ENCODE data around the gene WWTR1. TPM values are rescaled to one million over a fixed set of nuclear protein-coding genes. Genes with fewer than 3 reads are reported as not detected.

WWTR1 gene
- total and polyA plus RNA-seq, 2 experiments from 2014 or later = 25.1 to 26.2 TPM

DNA sequence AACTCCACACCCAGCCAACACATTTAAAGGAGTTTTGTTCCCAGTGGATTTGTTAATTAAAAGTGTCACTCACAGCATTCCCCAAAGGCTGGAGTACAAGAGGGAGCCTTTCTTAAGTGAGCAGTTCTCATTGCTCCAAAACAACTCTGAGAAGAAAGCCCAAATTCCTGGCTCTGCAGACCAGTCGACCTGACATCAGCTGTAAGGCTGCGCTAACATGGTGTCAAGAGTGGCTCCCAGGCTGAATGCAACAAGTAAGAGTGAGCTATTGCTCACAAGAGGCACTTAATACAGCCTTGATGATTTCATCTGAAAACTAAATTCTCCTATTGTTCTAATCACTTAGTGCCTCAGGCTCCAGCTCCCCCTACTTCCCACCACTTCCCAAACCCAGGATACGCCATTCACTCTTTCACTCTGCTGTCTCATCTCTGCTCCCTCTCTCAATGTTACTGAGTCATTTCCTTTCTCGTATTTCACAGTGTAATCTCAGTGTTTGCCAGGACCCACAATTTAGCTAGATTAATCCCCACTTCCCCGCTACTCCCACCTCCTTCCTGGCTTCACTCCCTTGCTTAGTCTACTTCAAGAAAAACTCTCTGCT, 81.8 kb downstream of the WWTR1 start:
- peaks cover 58% of the 10 kb centered on the region for H3K4me1 Mint-ChIP-seq
- peak overlapping the region; percentile 76 for H3K27ac Mint-ChIP-seq
- Histone ChIP-seq H4K20me1 (replicated peaks; ENCODE audit: insufficient read depth) (no peaks in the 10 kb centered on the region), H3F3A (replicated peaks; ENCODE audit: low read depth) (peaks cover 4% of the 10 kb centered on the region; the same call in 1 of the 2 replicates), H3K4me1 (ENCODE audit: insufficient read depth) (peaks cover 45% of the 10 kb centered on the region), H2AFZ (no peak overlapping the region), H3K27me3 (ENCODE audit: insufficient read depth) (no peaks in the 10 kb centered on the region), H3K4me3 (no peak overlapping the region), H3K4me2 (peak overlapping the region; percentile 47), H3K79me2 (replicated peaks; ENCODE audit: insufficient read depth) (peaks cover 30% of the 10 kb centered on the region), H3K36me3 (ENCODE audit: insufficient read depth) (no peaks in the 10 kb centered on the region), H3K27ac (ENCODE audit: low read depth) (peak overlapping the region; percentile 2), H3K9me2 (ENCODE audit: insufficient read depth) (no peaks in the 10 kb centered on the region)
- H3K27me3 Mint-ChIP-seq (ENCODE audit: insufficient read depth, low read depth, poor library complexity) = peaks cover 2% of the 10 kb centered on the region
- H3K9me3 Mint-ChIP-seq = no peaks in the 10 kb centered on the region
- ATAC-seq = peak; percentile 44
- no peak for TF ChIP-seq ZNF114 (CRISPR knock-in tag; IDR thresholded peaks at IDR 0.05)
- TF ChIP-seq JUNB (IDR thresholded peaks at IDR 0.05; ENCODE audit: unreplicated experiment) = no peak
- TF ChIP-seq ZNF331 (CRISPR knock-in tag; IDR thresholded peaks at IDR 0.05; ENCODE audit: low read depth) = no peak
- TF ChIP-seq CREB1 (CRISPR knock-in tag; IDR thresholded peaks at IDR 0.05; ENCODE audit: low read depth) = no peak
- peak; percentile 62 for DNase-seq (ENCODE audit: low spot score)
- peak overlapping the region; percentile 11; the same call in 1 of the 3 replicates for H3K4me3 Mint-ChIP-seq
- H3K36me3 Mint-ChIP-seq (ENCODE audit: low read depth) = peaks cover 11% of the 10 kb centered on the region

DNA sequence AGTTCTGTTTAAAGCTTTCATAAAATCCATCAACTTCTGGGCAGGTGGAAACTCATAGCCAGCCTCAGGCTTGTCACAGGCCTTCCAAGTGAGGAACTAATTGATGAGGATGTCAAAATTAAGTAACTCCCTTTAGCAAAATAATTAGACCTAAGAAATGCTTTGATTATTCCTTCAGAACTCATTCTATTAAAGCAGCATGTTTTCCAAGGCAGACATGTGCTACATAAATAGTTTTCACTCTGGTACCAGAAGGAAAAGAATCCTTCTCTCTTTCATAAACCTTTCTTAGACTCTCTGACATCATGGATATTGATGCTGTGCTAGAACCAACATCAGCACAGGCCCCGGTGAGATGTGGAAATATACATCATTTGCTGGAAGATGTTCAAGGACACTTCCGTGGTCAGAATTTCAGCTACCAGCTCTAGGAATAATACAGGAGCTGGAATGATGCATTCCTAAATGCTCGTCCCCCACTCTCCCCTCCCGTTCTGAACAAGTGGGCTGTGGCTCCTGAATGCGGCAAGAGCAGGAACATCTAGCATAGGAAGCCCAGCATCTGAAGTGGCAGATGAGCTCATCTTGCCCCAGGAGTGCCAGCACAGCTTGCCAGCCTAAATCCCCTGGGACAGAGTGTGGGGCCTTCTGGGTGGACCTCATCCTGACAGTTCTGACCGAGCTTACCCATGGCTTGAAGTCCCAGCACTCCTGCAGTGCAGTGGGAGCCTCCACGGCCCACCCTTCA, 82.4 kb downstream of the WWTR1 start:
- no peaks in the 10 kb centered on the region for H3K9me2 ChIP-seq (ENCODE audit: insufficient read depth)
- Mint-ChIP-seq H3K27me3 (ENCODE audit: insufficient read depth, low read depth, poor library complexity) (peaks cover 2% of the 10 kb centered on the region), H3K4me1 (peaks cover 58% of the 10 kb centered on the region), H3K4me3 (no peak overlapping the region), H3K9me3 (no peaks in the 10 kb centered on the region), H3K36me3 (ENCODE audit: low read depth) (peaks cover 13% of the 10 kb centered on the region), H3K27ac (peak overlapping the region; percentile 76)
- H3K27ac ChIP-seq (ENCODE audit: low read depth) = peak overlapping the region; percentile 2
- H3K79me2 ChIP-seq (replicated peaks; ENCODE audit: insufficient read depth) = peaks cover 30% of the 10 kb centered on the region
- peak overlapping the region; percentile 47 for H3K4me2 ChIP-seq
- no peak overlapping the region for H2AFZ ChIP-seq
- no peaks in the 10 kb centered on the region for H4K20me1 ChIP-seq (replicated peaks; ENCODE audit: insufficient read depth)
- DNase-seq (ENCODE audit: low spot score) (no peak), ATAC-seq (peak; percentile 6; the same call in 1 of the 3 replicates)
- peaks cover 4% of the 10 kb centered on the region; the same call in 1 of the 2 replicates for H3F3A ChIP-seq (replicated peaks; ENCODE audit: low read depth)
- H3K4me1 ChIP-seq (ENCODE audit: insufficient read depth) = peaks cover 45% of the 10 kb centered on the region
- H3K36me3 ChIP-seq (ENCODE audit: insufficient read depth) = no peaks in the 10 kb centered on the region
- no peak overlapping the region for H3K4me3 ChIP-seq
- no peaks in the 10 kb centered on the region for H3K27me3 ChIP-seq (ENCODE audit: insufficient read depth)
- TF ChIP-seq ZNF331 (CRISPR knock-in tag; IDR thresholded peaks at IDR 0.05; ENCODE audit: low read depth) (no peak), STAT1 (IDR thresholded peaks at IDR 0.05; ENCODE audit: unreplicated experiment) (no peak), POLR2AphosphoS5 (IDR thresholded peaks at IDR 0.05; ENCODE audit: low read depth) (no peak), CREB1 (CRISPR knock-in tag; IDR thresholded peaks at IDR 0.05; ENCODE audit: low read depth) (no peak), JUNB (IDR thresholded peaks at IDR 0.05; ENCODE audit: unreplicated experiment) (no peak), ZNF114 (CRISPR knock-in tag; IDR thresholded peaks at IDR 0.05) (no peak), EZH2phosphoT487 (IDR thresholded peaks at IDR 0.05; ENCODE audit: unreplicated experiment) (no peak)
- TF ChIP-seq, protein P1, sequence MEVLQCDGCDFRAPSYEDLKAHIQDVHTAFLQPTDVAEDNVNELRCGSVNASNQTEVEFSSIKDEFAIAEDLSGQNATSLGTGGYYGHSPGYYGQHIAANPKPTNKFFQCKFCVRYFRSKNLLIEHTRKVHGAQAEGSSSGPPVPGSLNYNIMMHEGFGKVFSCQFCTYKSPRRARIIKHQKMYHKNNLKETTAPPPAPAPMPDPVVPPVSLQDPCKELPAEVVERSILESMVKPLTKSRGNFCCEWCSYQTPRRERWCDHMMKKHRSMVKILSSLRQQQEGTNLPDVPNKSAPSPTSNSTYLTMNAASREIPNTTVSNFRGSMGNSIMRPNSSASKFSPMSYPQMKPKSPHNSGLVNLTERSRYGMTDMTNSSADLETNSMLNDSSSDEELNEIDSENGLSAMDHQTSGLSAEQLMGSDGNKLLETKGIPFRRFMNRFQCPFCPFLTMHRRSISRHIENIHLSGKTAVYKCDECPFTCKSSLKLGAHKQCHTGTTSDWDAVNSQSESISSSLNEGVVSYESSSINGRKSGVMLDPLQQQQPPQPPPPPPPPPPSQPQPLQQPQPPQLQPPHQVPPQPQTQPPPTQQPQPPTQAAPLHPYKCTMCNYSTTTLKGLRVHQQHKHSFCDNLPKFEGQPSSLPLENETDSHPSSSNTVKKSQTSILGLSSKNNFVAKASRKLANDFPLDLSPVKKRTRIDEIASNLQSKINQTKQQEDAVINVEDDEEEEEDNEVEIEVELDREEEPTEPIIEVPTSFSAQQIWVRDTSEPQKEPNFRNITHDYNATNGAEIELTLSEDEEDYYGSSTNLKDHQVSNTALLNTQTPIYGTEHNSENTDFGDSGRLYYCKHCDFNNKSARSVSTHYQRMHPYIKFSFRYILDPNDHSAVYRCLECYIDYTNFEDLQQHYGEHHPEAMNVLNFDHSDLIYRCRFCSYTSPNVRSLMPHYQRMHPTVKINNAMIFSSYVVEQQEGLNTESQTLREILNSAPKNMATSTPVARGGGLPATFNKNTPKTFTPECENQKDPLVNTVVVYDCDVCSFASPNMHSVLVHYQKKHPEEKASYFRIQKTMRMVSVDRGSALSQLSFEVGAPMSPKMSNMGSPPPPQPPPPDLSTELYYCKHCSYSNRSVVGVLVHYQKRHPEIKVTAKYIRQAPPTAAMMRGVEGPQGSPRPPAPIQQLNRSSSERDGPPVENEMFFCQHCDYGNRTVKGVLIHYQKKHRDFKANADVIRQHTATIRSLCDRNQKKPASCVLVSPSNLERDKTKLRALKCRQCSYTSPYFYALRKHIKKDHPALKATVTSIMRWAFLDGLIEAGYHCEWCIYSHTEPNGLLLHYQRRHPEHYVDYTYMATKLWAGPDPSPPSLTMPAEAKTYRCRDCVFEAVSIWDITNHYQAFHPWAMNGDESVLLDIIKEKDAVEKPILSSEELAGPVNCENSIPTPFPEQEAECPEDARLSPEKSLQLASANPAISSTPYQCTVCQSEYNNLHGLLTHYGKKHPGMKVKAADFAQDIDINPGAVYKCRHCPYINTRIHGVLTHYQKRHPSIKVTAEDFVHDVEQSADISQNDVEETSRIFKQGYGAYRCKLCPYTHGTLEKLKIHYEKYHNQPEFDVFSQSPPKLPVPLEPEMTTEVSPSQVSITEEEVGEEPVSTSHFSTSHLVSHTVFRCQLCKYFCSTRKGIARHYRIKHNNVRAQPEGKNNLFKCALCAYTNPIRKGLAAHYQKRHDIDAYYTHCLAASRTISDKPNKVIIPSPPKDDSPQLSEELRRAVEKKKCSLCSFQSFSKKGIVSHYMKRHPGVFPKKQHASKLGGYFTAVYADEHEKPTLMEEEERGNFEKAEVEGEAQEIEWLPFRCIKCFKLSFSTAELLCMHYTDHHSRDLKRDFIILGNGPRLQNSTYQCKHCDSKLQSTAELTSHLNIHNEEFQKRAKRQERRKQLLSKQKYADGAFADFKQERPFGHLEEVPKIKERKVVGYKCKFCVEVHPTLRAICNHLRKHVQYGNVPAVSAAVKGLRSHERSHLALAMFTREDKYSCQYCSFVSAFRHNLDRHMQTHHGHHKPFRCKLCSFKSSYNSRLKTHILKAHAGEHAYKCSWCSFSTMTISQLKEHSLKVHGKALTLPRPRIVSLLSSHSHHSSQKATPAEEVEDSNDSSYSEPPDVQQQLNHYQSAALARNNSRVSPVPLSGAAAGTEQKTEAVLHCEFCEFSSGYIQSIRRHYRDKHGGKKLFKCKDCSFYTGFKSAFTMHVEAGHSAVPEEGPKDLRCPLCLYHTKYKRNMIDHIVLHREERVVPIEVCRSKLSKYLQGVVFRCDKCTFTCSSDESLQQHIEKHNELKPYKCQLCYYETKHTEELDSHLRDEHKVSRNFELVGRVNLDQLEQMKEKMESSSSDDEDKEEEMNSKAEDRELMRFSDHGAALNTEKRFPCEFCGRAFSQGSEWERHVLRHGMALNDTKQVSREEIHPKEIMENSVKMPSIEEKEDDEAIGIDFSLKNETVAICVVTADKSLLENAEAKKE (CRISPR knock-in tag; IDR thresholded peaks at IDR 0.05) = no peak
- TF ChIP-seq, protein P2, sequence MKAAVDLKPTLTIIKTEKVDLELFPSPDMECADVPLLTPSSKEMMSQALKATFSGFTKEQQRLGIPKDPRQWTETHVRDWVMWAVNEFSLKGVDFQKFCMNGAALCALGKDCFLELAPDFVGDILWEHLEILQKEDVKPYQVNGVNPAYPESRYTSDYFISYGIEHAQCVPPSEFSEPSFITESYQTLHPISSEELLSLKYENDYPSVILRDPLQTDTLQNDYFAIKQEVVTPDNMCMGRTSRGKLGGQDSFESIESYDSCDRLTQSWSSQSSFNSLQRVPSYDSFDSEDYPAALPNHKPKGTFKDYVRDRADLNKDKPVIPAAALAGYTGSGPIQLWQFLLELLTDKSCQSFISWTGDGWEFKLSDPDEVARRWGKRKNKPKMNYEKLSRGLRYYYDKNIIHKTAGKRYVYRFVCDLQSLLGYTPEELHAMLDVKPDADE (IDR thresholded peaks at IDR 0.05) = no peak

Data from GM23338 (cell line).